NB4 (cell line): ENCODE data around the gene ARFGEF2.

Experiments used
- DNase-seq: peaks from one replicate; pipeline ENCODE4 v3.0.0; 2010; ENCODE audit warnings: low read depth
- H3K4me3 ChIP-seq: one replicate; pipeline ENCODE4 v1.5.1; 2011; ENCODE audit warnings: mild to moderate bottlenecking, low read depth, low read length, moderate library complexity
- CTCF ChIP-seq: IDR thresholded peaks from one replicate; pipeline ENCODE4 v1.5.1; 2012; ENCODE audit warnings: low read depth, low read length
- MAX ChIP-seq: IDR thresholded peaks from 2 replicates; pipeline ENCODE4 v1.6.1; 2011; ENCODE audit warnings: low read depth, low read length
- MYC ChIP-seq: IDR thresholded peaks from 2 replicates; pipeline ENCODE4 v1.6.1; 2011; ENCODE audit warnings: low read depth, low read length
- POLR2A ChIP-seq: IDR thresholded peaks from 2 replicates; pipeline ENCODE4 v1.6.1; 2011; ENCODE audit warnings: mild to moderate bottlenecking; ENCODE audit not compliant: insufficient read length; ENCODE audit errors: extremely low read depth

Gene ARFGEF2

GRCh38 chr20:48941467-48941866, 20.0 kb downstream of the ARFGEF2 start:
- H3K4me3 ChIP-seq: no peak overlapping the region
- no peak for TF ChIP-seq MAX
- TF ChIP-seq MYC: no peak
- no peak for DNase-seq

GRCh38 chr20:48942730-48943129, 21.2 kb downstream of the ARFGEF2 start:
- no peak overlapping the region for H3K4me3 ChIP-seq
- TF ChIP-seq MAX (no peak), MYC (no peak), POLR2A (no peak), CTCF (no peak)
- no peak for DNase-seq

DNA sequence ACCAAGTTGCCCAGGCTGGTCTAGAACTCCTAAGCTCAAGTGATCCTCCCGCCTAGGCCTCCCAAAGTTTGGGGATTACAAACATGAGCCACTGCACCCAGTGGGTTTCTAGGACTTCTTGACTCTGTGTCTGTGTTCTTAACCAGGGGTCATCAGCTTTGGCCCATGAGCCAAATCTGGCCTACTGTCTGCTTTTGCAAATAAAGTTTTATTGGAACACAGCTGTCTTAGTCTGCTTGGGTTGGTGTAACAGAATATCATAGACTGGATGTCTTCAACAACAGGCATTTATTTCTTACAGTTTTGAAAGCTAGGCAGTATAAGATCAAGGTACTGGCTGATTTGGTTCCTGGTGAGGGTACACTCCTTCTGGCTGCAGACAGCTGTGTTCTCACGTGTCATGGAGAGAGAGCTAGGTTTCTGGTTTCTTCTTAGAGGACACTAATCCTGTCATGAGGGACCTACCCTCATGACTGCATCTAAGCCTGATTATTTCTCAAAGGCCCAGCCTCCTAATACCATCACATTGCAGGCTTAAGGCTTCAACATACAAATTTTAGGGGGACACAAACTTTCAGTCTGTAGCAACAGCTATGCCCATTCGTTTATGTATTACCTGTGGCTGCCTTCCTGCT, 23.3 kb downstream of the ARFGEF2 start:
- TF ChIP-seq MYC (no peak), POLR2A (no peak), CTCF (no peak), MAX (no peak)
- DNase-seq: no peak
- H3K4me3 ChIP-seq: no peak overlapping the region

GRCh38 chr20:48945840-48946514, 24.5 kb downstream of the ARFGEF2 start:
- H3K4me3 ChIP-seq: no peak overlapping the region
- TF ChIP-seq POLR2A (no peak), CTCF (no peak), MYC (no peak), MAX (no peak)
- DNase-seq: no peak

- DNase-seq: no peak
- no peak for TF ChIP-seq POLR2A
- TF ChIP-seq MYC: no peak
- TF ChIP-seq MAX: no peak
- no peak for TF ChIP-seq CTCF
- no peak overlapping the region for H3K4me3 ChIP-seq
These were observed 27.1 kb downstream of the ARFGEF2 start for GRCh38 chr20:48948612-48949011.
